Activated CD8-positive, alpha-beta memory T cell treated with anti-CD3 and anti-CD28 coated beads, Interleukin-2, amount 50 U/mL, for 24 hours (primary cell): ENCODE data around the gene TPCN2.

Source experiments
- DNase-seq: peaks from one replicate; pipeline ENCODE4 v3.0.0-alpha.2; 2020; ENCODE audit errors: extremely low read depth

TPCN2 gene

GRCh38 chr11:69165775-69166174, 117.0 kb downstream of the TPCN2 start:
- DNase-seq = no peak

GRCh38 chr11:69166218-69167115, 117.7 kb downstream of the TPCN2 start:
- DNase-seq = no peak

- DNase-seq = no peak
Observed at GRCh38 chr11:69167130-69167915, 118.6 kb downstream of the TPCN2 start.

- DNase-seq = no peak
Observed at GRCh38 chr11:69167916-69168691, 119.4 kb downstream of the TPCN2 start.

GRCh38 chr11:69169479-69169878, 120.7 kb downstream of the TPCN2 start:
- no peak for DNase-seq

- no peak for DNase-seq
Observed at GRCh38 chr11:69170704-69171103, 122.0 kb downstream of the TPCN2 start.

GRCh38 chr11:69171476-69172240, 122.9 kb downstream of the TPCN2 start:
- no peak for DNase-seq

- DNase-seq = no peak
Observed at GRCh38 chr11:69172674-69173073, 123.9 kb downstream of the TPCN2 start.

- DNase-seq = no peak
Observed at GRCh38 chr11:69173331-69173730, 124.6 kb downstream of the TPCN2 start.

- DNase-seq = no peak
Observed at GRCh38 chr11:69173925-69174581, 125.3 kb downstream of the TPCN2 start.

GRCh38 chr11:69174841-69175240, 126.1 kb downstream of the TPCN2 start:
- DNase-seq = no peak

- DNase-seq = no peak
Observed at GRCh38 chr11:69178819-69179482, 130.2 kb downstream of the TPCN2 start.

GRCh38 chr11:69180226-69180625, 131.5 kb downstream of the TPCN2 start:
- no peak for DNase-seq

- no peak for DNase-seq
Observed at GRCh38 chr11:69180726-69181125, 132.0 kb downstream of the TPCN2 start.

GRCh38 chr11:69183613-69184012, 134.9 kb downstream of the TPCN2 start:
- DNase-seq = no peak
